ENCODE data around the gene FXYD3. TPM values are rescaled to one million over a fixed set of nuclear protein-coding genes. Genes with fewer than 3 reads are reported as not detected.

FXYD3 gene
- total and polyA plus RNA-seq, 2 of the 13 experiments (the other 11 are each of a cell fraction or from before 2014, with no cell fraction given) = 4.9 TPM; not detected in 1

- no peak for TF ChIP-seq KDM5A (IDR thresholded peaks at IDR 0.05; ENCODE audit: borderline replicate concordance, low read length)
- TF ChIP-seq HIC2 (CRISPR knock-in tag; IDR thresholded peaks at IDR 0.05; ENCODE audit: low read depth) = peak; percentile 60; the same call in 1 of the 2 replicates
- no peak for TF ChIP-seq MED13 (CRISPR knock-in tag; IDR thresholded peaks at IDR 0.05)
- TF ChIP-seq ETV5 (CRISPR knock-in tag; IDR thresholded peaks at IDR 0.05; ENCODE audit: borderline replicate concordance) = no peak; the same call in 1 of the 2 replicates
- 0 out of 2 replicates have a peak, but pooled peaks have one; percentile 14 for TF ChIP-seq ELF3 (CRISPR knock-in tag; IDR thresholded peaks at IDR 0.05)
- no peak for TF ChIP-seq MLLT10 (CRISPR knock-in tag; IDR thresholded peaks at IDR 0.05)
- TF ChIP-seq ZFX (CRISPR knock-in tag; IDR thresholded peaks at IDR 0.05; ENCODE audit: low read depth) = peak; percentile 47; the same call in 1 of the 2 replicates
- no peak for TF ChIP-seq ZNF749 (CRISPR knock-in tag; IDR thresholded peaks at IDR 0.05; ENCODE audit: borderline replicate concordance)
- TF ChIP-seq FOSL2 (CRISPR knock-in tag; IDR thresholded peaks at IDR 0.05) = peak; percentile 7; the same call in 1 of the 2 replicates
- TF ChIP-seq ZBTB3 (CRISPR knock-in tag; IDR thresholded peaks at IDR 0.05; ENCODE audit: borderline replicate concordance, low read depth) = peak; percentile 65; the same call in 1 of the 2 replicates
- TF ChIP-seq SCMH1 (CRISPR knock-in tag; IDR thresholded peaks at IDR 0.05; ENCODE audit: borderline replicate concordance) = no peak
- TF ChIP-seq FOXO4 (CRISPR knock-in tag; conservative IDR thresholded peaks at IDR 0.05) = no peak
- TF ChIP-seq ZBTB33 (CRISPR knock-in tag; IDR thresholded peaks at IDR 0.05) = no peak
- TF ChIP-seq SMYD3 (CRISPR knock-in tag; IDR thresholded peaks at IDR 0.05) = no peak
- 0 out of 2 replicates have a peak, but pooled peaks have one; percentile 10 for TF ChIP-seq ADNP (CRISPR knock-in tag; IDR thresholded peaks at IDR 0.05)
- no peak for TF ChIP-seq RARG (CRISPR knock-in tag; IDR thresholded peaks at IDR 0.05; ENCODE audit: low read depth)
- TF ChIP-seq MXI1 (IDR thresholded peaks at IDR 0.05; ENCODE audit: borderline replicate concordance, low read depth, low read length) = peak; percentile 42; the same call in 1 of the 3 replicates
- no peak for TF ChIP-seq YY1 (IDR thresholded peaks at IDR 0.05; ENCODE audit: insufficient read depth, insufficient replicate concordance, low read depth, low read length)
- no peak for TF ChIP-seq NONO (IDR thresholded peaks at IDR 0.05)
- no peak for TF ChIP-seq NONO (CRISPR knock-in tag; conservative IDR thresholded peaks at IDR 0.05)
- no peak for TF ChIP-seq BRF2 (CRISPR knock-in tag; IDR thresholded peaks at IDR 0.05)
- TF ChIP-seq JUN (CRISPR knock-in tag; IDR thresholded peaks at IDR 0.05) = no peak; the same call in 1 of the 2 replicates
- TF ChIP-seq ZNF780A (CRISPR knock-in tag; IDR thresholded peaks at IDR 0.05) = no peak
These were observed 21.5 kb downstream of the FXYD3 start (continued) for GRCh38 chr19:35136977-35137702.
